Activated naive CD4-positive, alpha-beta T cell treated with Interleukin-2 at 50 U/mL for 16 hours (primary cell): ENCODE results near the gene TMEM186.
"Not testable (repeated sequence)": the region's sequence is repeated elsewhere in the genome, so short reads cannot be mapped to it uniquely, and the experiment has no call there.

ENCODE experiments used
- DNase-seq: peaks from one replicate; pipeline ENCODE4 v3.0.0-alpha.2; 2020

TMEM186 gene

GRCh38 chr16:8797364-8798173 is at the start of gene TMEM186, which contains the start of gene PMM2:
Gene TMEM186 (minus strand): TSS chr16:8797639. CDS start chr16:8797614, 25 bp downstream.
Gene PMM2 (plus strand): TSS chr16:8797839. CDS start chr16:8797883, 44 bp downstream.
- DNase-seq: peak; percentile 96

DNA sequence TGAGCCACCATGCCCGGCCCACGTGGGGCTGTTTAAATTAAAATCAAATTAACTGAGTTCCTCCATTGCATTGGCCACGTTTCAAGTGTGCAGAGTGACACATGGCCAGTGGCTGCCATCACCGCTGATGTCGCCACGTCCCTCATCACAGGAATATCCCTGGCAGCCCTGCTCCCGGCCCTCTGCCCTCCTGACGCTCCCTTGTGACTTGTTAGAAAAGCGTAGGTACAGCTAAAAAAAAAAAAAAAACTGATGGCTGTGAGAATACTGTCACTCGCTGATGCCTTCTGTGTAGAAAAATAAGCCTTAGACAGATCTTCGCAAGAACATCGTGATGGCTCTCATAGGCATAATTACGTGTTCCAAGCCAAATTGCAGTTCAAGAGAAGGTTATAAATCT is 49.7 kb upstream of the TMEM186 start:
- no peak for DNase-seq

DNA sequence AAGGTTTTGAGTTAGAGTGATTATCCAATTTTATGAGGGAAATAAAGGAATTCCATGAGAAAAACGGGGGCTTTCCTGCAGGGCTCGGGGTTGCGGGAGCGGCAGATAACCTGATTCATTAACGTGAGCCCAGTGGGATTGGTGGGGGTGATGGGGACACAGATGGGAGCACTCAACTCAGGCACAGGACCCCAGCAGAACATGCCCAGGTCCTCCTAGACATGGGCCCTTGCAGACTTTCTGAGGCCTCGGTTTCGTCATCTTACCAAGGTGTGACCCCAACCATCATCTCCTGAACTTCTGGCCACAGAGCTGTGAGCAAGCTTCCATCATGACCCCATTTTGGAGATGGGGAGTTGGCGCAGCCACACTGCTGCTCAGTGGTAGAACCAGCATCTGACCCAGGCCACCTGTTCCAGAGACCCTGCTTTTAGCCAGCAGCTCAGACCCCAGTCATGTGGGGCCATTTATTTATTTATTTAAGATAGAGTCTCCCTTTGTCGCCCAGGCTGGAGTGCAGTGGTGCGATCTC is 49.0 kb upstream of the TMEM186 start:
- DNase-seq: no peak

DNA sequence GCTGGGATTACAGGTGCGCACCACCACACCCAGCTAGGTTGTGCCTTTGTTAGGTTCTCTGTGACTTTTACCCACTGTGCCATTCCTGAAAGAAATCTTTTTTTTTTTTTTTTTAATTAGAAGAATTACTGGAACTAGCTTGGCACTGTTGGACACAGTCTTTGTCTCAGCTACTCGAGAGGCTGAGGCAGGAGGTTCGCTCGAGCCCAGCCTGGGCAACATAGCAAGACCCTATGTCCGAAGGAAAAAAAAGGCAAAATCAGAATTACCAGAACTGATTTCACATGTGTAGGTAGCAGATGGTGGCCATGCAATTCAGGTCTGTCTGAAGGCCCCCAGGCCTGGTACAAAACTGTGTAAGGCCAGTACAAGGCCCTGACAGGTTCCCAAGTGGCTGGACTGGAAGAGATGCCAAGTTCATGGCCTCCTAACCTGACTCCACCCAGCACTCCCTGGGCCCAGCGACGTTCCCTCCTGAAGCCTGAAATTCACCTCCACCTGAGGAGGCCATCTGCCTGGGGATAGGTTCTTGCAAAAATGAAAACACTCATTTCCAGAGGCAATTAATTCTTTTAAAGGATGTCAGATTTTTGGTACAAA is 48.4 kb upstream of the TMEM186 start:
- no peak for DNase-seq

- DNase-seq: not testable (repeated sequence)
These were observed 45.9 kb upstream of the TMEM186 start for GRCh38 chr16:8843296-8843695.

- not testable (repeated sequence) for DNase-seq
These were observed 44.6 kb upstream of the TMEM186 start for GRCh38 chr16:8842016-8842415.

DNA sequence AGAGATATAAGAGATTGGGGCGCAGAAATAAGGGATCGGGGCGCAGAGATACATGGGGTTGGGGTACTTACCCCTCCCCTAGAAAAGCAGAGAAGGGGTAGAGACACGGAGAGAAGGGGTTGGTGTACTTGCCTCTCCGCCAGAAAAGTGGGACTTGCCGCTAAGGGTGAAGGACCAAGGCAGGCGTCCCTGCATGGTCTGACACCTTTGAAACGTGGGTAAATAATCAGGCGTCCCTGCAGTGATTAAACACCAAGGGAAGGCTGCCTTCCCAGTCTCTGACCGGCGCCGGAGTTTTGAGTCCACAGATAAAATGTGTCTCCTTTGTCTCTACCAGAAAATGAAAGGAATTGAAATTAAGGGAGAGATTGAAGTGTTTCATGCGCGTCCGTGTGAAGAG is 40.2 kb upstream of the TMEM186 start:
- not testable (repeated sequence) for DNase-seq

DNA sequence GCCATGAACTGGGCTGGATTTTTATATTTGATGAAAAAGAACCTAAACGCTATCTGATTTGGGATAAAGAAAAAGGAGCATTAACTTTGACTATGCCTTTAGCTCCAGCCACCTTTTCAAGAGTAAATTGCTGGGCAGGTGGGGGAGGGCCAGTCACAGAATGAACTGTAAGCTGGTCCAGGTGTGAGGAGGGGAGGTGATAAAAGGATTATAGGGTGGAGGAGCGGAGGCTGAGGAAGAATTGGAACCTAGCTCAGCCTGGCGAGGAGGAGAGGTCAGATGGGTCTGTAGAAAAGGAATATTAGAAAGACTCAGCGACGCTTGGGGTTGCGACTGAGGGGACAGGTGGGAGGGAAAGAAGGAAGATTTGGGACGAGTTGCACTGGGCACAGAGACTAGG is 39.4 kb upstream of the TMEM186 start:
- not testable (repeated sequence) for DNase-seq

DNA sequence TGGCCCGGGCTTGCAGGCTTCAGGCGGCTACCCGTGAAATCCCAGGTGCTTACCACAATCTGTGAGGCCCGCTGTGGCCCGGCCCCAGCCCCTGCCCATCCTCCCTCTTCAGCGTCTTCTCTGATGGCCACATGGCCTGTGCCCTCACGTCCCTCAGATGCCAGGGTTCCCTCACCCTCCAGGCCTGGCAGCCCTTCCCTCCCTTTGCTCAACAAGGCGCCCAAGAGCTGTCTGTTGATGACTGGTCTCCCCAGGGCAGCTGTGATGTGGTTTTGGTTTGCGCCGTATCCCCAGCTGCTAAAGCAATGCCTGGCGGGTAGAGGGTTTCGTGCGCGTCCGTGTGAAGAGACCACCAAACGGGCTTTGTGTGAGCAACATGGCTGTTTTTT is 35.3 kb upstream of the TMEM186 start:
- DNase-seq: no peak

DNA sequence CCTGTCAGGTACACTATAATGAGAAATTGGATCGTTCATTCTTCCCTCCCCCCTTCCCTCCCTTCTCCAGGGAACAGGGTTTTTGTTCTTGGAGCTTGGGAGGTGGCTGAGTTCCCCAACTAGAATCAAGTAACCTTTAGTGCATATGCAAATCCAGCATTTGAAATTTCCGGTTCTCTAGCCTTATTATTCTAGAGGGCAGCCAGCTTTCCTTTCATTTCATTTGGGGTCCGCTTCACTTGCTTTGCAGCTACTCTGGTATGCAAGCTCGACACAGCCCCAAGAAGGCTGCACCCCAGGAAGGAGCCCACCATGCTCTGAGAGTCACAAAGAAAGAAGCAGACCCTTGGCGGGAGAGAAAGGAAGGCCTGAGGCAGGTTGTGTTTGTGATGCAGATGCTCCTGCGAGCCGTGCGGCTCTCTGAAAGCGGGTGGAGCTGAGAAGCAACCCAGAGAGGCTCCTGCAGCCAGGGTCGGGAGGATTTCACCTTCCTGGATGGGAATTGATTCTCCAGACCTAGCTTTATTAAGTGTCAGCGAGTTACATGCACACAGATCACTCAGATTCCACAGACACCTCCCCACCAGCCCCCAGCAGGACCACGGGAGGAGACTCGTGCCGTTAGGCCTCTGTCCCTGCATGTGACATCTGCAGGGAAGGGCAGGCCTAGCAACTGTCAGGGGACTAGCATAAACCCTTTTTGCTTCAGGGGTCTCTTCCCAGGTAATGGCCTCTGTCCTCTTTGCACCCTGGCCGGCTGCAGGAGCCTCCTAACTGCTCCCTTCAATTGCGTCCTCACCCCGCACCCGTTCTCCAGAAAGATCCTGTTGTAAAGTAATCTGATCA is 34.7 kb upstream of the TMEM186 start:
- DNase-seq: no peak

DNA sequence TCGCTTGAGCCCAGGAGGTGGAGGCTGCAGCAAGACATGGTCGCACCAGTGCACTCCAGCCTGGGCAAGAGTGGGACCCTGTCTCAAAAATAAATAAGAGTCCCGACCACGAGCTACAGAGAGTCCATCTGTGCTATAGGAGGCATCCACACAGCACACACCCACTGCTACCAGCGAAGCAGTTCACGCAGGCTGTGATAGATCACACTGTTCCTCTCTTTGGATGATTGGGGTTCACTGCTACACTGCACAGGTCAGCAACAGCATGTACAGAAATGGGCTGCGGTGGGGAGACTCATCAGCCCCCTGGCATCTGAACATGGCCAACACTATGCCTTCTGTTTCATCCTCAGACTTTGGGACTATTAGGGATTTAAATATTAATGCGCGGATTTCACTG is 34.0 kb upstream of the TMEM186 start:
- DNase-seq: no peak

DNA sequence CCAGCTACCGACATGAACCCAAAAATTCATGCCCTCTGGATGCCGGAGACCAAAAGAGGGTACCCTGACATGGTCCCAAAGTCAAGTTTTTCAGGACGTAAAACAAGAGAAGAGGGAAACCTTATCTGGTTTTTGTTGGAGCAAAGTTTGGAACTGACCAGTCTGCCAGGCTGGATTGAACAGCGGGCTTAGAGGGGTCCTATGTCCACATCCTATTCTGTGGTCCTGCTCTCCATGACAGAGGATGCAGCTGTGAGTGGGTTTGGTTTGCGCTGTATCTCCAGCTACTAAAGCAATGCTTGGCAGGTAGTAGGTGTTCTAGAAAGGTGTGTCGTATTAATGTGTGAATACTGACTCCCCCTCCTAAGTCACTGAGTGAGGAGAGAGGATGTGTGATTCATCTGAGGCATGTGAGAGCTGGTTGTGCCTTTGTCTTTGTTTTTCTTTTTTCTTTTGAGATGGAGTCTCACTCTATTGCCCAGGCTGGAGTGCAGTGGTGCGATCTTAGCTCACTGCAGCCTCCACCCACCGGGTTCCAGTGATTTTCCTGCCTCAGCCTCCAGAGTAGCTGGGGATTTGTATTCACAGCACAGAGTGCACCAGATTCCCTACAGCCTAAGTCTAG is 31.2 kb upstream of the TMEM186 start:
- DNase-seq: no peak

DNA sequence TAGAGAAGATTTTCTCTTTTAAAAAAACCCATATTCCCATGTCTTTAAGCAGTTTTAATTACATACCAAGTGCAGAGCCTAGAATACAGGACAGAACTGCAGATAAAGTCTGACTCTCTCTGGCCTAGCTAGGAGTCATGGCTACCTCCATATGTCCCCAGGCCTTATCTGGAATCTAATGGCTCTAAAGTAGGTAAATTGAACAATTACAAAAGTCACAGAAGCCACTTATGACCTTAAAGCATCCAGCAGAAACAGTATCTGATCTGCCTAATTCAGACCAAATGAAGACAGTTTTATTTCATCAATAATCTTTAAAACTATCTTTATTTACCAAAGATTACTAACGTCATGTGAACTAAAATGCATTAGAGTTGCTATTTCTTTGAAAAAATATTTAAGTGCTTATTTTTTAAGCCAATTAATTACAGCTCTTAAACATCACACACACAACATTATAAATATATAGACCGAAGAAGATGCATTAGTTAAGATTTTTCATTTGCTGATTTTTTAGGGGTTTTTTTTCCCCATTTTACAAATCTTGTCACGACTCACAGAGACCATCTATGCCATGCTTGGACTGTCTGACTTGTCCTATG is 28.9 kb upstream of the TMEM186 start:
- DNase-seq: no peak

- no peak for DNase-seq
These were observed 25.0 kb upstream of the TMEM186 start for GRCh38 chr16:8822403-8822802.

- no peak for DNase-seq
These were observed 22.1 kb upstream of the TMEM186 start for GRCh38 chr16:8819411-8820034.

- no peak for DNase-seq
These were observed 21.2 kb upstream of the TMEM186 start for GRCh38 chr16:8818504-8819270.

DNA sequence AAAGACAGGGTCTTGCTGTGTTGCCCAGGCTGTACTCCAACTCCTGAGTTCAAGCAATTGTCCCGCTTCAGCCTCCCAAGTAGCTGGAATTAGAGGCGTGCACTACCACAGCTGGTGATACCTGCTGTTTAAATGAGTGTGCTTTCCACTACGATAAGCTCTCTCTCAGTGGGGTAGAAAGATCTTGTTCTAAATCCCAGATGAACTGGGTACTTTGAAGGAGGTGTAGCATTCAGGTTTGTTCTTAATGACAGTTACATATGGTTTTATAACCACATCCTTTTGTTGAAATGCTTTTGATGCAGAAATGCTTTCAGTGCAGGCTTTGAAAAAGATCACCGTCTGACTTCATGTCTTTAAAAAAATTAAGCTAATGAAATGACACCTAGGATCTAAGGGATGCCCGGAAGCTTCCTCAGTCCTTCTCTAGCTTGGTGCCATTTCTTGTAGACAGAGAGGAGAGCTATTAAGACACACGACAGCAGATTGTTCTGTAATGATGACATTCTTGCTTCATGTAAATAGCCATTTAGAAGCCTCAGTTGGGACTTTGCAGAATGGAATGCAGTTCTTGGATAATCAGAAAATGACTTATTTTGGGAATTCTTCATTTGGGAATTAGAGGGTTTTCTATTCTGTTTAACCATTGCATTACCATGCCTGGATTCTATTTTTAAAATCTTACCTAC is 19.7 kb upstream of the TMEM186 start:
- DNase-seq: no peak

DNA sequence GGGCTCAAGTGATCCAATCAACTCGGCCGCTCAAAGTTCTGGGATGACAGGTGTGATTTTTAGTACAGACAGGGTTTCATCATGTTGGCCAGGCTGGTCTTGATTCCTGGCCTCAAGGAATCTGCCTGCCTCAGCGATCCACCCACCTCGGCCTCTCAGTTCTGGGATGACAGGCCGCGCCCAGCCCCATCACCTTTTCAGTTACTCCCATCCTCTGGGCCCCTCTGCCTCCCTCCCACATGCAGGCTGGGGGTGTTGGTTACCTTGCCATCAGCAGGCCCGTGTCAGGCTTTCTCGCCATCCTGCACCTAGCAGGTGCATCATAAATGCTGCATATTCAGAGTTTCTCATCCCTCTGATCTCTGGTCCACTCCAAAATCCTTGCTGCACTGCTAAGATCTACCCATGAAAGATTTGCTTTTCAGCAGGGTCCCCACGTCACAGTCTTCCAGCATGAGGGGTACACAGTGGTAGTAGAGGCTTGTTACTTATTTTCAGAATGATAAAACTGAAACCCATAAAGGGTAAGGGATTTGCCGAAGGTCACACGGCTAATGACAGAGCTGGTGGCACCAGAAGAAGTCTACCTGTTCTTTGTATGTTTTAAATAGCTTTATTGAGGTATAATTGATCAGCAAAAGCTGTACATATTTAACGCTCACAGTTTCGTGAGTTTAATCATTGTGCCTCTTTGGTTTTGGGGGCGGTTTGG is 16.8 kb upstream of the TMEM186 start:
- no peak for DNase-seq

DNA sequence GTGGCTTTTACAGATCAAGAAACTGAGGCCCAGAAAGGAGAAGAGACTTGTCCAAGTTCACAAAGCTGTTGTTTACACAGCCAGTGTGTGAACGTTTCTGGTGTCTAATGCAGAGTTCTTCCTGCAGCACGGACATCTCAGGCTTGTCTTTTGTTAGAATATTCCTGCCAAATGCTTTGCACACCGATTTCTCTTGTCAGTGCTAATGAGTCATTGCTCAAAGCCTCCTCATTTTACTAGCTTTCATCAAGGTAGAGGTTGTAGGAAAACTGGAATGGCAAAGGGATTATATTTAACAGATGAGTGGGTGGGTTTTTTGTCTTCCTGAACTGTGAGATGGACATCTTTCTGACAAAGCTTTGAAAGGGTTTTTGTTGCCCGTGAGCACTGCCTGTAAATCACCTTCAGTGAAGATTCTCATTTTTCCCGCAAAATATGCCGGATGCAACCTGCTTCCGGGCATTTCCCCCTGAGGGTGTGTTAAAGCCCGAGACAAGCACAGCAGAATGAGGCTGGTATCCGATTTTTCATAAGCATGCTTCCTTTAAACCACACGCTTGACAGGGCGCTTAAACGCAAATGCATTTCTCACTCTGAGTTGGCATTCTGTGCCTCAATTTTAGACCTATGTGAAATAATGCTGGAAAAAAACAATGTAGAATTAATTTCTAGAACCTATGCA is 14.9 kb upstream of the TMEM186 start:
- DNase-seq: no peak
